Measurements from ENCODE around the gene MYBL2.
A peak's percentile ranks its signal among the peaks of the same experiment; 100 is the strongest.

The MYBL2 gene

DNA sequence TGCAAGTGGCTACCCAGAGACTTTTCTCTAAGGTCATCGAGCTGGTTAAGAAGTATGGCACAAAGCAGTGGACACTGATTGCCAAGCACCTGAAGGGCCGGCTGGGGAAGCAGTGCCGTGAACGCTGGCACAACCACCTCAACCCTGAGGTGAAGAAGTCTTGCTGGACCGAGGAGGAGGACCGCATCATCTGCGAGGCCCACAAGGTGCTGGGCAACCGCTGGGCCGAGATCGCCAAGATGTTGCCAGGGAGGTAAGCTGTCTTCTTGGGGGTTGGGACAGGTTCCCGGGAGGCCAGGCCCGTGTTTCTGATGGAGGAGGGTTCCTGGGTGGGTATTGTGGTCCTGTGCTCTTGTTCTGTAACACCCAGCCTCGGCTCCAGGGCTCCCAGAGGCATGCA is 19.9 kb downstream of the MYBL2 start:
- FAIRE-seq, result no peak
- no peak for DNase-seq (ENCODE audit: insufficient read length, low spot score)
- TF ChIP-seq, protein P1, sequence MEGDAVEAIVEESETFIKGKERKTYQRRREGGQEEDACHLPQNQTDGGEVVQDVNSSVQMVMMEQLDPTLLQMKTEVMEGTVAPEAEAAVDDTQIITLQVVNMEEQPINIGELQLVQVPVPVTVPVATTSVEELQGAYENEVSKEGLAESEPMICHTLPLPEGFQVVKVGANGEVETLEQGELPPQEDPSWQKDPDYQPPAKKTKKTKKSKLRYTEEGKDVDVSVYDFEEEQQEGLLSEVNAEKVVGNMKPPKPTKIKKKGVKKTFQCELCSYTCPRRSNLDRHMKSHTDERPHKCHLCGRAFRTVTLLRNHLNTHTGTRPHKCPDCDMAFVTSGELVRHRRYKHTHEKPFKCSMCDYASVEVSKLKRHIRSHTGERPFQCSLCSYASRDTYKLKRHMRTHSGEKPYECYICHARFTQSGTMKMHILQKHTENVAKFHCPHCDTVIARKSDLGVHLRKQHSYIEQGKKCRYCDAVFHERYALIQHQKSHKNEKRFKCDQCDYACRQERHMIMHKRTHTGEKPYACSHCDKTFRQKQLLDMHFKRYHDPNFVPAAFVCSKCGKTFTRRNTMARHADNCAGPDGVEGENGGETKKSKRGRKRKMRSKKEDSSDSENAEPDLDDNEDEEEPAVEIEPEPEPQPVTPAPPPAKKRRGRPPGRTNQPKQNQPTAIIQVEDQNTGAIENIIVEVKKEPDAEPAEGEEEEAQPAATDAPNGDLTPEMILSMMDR (IDR thresholded peaks at IDR 0.05; ENCODE audit: insufficient read depth, missing control alignments), result no peak

DNA sequence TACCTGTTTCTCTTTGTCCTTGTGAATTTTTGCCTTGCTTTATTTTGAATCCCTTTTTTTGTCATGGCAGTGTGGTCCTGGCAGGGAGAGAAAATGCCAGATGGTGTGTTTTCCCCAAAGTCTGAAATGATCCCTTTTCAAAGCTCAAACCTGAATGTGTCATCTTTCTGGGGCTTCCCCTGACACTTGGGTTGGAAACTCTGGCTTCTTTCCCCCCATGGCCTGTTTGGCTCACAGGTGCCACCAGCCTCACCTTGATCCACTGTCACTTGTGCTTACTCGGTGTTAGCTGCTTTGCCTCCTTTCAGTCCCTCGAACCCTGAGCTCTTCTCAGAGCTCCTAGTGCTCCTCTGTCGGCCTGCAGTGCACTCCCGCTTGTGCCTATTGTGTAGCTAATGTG is 22.3 kb downstream of the MYBL2 start:
- TF ChIP-seq, protein P1 (IDR thresholded peaks at IDR 0.05; ENCODE audit: insufficient read depth, missing control alignments), result no peak
- no peak for FAIRE-seq
- no peak for DNase-seq (ENCODE audit: insufficient read length, low spot score)

DNA sequence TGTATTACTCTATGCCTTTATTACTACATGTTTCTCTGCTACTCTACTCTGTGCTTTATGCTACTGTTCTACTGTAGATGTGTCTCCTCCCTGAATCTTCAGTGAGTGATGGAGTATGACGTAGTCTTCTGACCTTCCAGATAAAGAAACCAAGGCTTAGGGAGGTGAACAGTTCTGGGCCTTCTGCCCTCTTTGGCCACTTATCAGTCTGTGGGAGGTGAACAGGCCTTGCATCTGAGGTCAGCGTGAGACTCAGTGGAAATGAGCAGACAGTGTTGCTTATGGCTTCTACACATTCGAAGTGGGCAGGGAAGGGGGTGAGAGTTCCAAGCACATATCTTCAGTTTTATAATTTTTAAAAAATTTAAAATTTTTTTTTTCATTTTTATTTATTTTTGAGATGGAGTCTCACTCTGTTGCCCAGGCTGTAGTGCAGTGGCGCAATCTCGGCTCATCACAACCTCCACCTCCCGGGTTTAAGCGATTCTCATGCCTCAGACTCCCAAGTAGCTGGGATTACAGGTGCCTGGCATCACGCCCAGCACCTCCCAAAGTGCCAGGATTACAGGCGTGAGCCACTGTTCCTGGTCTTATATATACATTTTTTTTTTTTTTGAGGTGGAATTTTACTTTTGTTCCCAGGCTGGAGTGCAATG is 24.2 kb downstream of the MYBL2 start:
- no peak for FAIRE-seq
- no peak for DNase-seq (ENCODE audit: insufficient read length, low spot score)
- TF ChIP-seq, protein P1 (IDR thresholded peaks at IDR 0.05; ENCODE audit: insufficient read depth, missing control alignments), result no peak

DNA sequence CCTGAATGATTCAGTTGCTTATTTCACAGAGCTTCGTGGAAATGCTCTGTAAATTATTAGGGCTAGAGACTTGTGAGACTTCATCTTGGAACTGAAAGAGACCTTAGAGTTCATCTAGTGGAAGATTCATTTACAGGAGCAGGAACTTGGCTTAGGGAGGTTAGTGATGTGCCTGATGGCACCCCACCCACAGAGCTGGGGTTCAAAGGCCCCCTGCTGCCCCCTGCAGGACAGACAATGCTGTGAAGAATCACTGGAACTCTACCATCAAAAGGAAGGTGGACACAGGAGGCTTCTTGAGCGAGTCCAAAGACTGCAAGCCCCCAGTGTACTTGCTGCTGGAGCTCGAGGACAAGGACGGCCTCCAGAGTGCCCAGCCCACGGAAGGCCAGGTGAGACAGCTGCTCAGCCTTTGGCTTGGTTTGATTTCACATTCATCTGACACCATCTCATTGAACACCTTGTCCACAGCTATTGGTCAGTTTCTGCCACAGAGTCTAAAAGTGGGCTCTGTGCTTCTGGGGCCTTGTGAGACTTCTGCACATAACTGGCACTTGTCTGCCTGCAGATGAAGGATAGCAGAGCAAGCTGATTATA is 25.1 kb downstream of the MYBL2 start:
- DNase-seq (ENCODE audit: insufficient read length, low spot score), result peak; percentile 57
- no peak for FAIRE-seq
- TF ChIP-seq, protein P1 (IDR thresholded peaks at IDR 0.05; ENCODE audit: insufficient read depth, missing control alignments), result peak; percentile 56

DNA sequence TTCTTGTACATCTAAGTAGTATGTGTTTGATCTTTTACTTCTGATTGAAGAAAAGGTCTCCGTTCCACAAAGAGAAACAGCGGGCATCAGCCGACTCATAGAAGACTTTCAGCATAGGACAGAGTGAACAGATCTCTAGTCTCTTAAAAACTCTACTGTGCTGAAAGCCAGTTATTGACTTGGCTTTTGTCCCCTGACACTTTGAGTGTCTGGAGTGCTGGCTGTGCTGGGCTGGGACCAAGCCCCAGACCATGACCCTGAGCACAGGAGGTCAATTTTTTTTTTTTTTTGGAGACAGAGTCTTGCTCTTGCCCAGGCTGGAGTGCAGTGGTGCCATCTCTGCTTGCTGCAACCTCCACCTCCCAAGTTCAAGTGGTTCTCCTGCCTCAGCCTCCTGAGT is 27.8 kb downstream of the MYBL2 start:
- no peak for FAIRE-seq
- TF ChIP-seq, protein P1 (IDR thresholded peaks at IDR 0.05; ENCODE audit: insufficient read depth, missing control alignments), result no peak
- DNase-seq (ENCODE audit: insufficient read length, low spot score), result no peak

DNA sequence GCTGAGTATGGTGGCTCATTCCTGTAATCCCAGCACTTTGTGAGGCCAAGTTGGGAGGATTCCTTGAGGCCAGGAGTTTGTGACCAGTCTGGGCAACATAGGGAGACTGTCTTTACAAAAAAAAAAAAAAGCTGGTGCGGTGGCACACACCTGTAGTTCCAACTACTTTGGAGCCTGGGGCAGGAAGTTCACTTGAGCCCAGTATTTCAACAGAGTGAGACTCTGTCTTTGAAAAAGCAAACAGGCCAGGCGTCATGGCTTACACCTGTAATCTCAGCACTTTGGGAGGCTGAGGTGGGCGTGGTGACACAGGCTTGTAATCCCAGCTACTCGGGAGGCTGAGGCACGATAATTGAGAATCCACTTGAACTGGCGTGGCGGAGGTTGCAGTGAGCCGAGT is 28.7 kb downstream of the MYBL2 start:
- FAIRE-seq, result no peak
- TF ChIP-seq, protein P1 (IDR thresholded peaks at IDR 0.05; ENCODE audit: insufficient read depth, missing control alignments), result no peak
- no peak for DNase-seq (ENCODE audit: insufficient read length, low spot score)

DNA sequence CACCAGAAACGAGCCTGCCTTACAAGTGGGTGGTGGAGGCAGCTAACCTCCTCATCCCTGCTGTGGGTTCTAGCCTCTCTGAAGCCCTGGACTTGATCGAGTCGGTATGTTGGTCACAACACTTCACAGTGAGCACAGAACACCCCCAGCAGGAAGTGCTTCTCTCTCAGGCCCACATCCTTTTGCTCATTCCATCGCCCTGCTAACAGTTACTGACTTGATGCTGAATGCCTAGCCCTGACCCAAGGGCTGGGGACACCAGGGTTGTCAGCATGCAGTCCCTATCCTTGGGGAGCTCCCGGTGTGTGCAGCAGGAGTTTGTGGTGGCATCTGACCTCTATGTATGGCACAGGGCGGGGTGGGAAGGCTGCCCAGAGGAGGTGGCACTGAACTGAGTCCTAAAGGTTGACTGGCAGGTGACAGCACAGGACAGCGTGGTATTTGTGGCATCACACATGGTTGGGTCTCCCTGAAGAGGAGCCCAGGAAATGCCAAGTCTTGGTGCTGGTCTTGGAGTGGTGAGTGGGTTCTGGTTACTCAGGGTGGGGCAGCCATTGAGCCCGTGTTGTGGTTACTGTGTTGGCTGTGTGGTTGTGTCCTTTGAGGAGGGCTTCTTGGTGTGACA is 33.1 kb downstream of the MYBL2 start:
- no peak for FAIRE-seq
- no peak for DNase-seq (ENCODE audit: insufficient read length, low spot score)
- TF ChIP-seq, protein P1 (IDR thresholded peaks at IDR 0.05; ENCODE audit: insufficient read depth, missing control alignments), result no peak
